Adrenal gland (tissue), 5 donors: ENCODE data around the gene IQCM.

ENCODE experiments used
- POLR2A ChIP-seq, 2 donors: fragments of 450-650 bp; IDR thresholded peaks; one replicate each; pipeline ENCODE4 v1.6.1; 2017; ENCODE audit warnings: antibody characterized with exemption in 2 of 2, mild to moderate bottlenecking in 2 of 2, moderate library complexity in 1 of 2
- TF ChIP-seq, protein P1 (sequence below), 6 experiments: fragments of 450-650 bp in 4 of 6; fragments of 200-600 bp in 2 of 6; sonication (generic) in 1 of 6; IDR thresholded peaks; 1 replicate in 5 of 6; 2 replicates in 1 of 6; pipeline versions ENCODE4 v1.5.1 to v1.8.0; 2016 to 2021; ENCODE audit warnings: antibody characterized with exemption in 6 of 6, mild to moderate bottlenecking in 2 of 6, moderate library complexity in 1 of 6
- donor health status: DM: no; HTN: no; CAD: no.

GRCh38 chr4:149306537-149306936 lies 509.1 kb downstream of the IQCM start:
- TF ChIP-seq, protein P1, sequence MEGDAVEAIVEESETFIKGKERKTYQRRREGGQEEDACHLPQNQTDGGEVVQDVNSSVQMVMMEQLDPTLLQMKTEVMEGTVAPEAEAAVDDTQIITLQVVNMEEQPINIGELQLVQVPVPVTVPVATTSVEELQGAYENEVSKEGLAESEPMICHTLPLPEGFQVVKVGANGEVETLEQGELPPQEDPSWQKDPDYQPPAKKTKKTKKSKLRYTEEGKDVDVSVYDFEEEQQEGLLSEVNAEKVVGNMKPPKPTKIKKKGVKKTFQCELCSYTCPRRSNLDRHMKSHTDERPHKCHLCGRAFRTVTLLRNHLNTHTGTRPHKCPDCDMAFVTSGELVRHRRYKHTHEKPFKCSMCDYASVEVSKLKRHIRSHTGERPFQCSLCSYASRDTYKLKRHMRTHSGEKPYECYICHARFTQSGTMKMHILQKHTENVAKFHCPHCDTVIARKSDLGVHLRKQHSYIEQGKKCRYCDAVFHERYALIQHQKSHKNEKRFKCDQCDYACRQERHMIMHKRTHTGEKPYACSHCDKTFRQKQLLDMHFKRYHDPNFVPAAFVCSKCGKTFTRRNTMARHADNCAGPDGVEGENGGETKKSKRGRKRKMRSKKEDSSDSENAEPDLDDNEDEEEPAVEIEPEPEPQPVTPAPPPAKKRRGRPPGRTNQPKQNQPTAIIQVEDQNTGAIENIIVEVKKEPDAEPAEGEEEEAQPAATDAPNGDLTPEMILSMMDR (IDR thresholded peaks at IDR 0.05), result no peak
- TF ChIP-seq POLR2A (IDR thresholded peaks at IDR 0.05), result no peak
